H9 (cell line): ENCODE results near the gene TRIM50. TPM values are rescaled to one million over a fixed set of nuclear protein-coding genes. Genes with fewer than 3 reads are reported as not detected.

Source experiments
- DNase-seq: peaks from one replicate; pipeline ENCODE4 v3.0.0-alpha.2; 2017
- H2AFZ ChIP-seq: one replicate; pipeline ENCODE4 v1.6.1; 2013; ENCODE audit warnings: mild to moderate bottlenecking, low read length, control low read depth, moderate library complexity
- H2AK5ac ChIP-seq: 2 replicates; pipeline ENCODE4 v1.6.1; 2013; ENCODE audit warnings: low read length, control low read depth, mixed read lengths; ENCODE audit not compliant: insufficient read length
- H2BK120ac ChIP-seq: one replicate; pipeline ENCODE4 v1.6.1; 2013; ENCODE audit warnings: low read depth, mild to moderate bottlenecking, low read length, control low read depth, inconsistent platforms; ENCODE audit not compliant: poor library complexity, severe bottlenecking
- H2BK12ac ChIP-seq: 2 replicates; pipeline ENCODE4 v1.6.1; 2013; ENCODE audit warnings: low read length, control low read depth, mixed read lengths, low read depth; ENCODE audit not compliant: insufficient read length
- H2BK15ac ChIP-seq: 2 replicates; pipeline ENCODE4 v1.6.1; 2013; ENCODE audit warnings: low read depth, low read length, control low read depth
- H2BK20ac ChIP-seq: one replicate; pipeline ENCODE4 v1.6.1; 2013; ENCODE audit warnings: low read depth, mild to moderate bottlenecking, low read length, control low read depth, inconsistent platforms; ENCODE audit not compliant: poor library complexity, severe bottlenecking
- H2BK5ac ChIP-seq: 2 replicates; pipeline ENCODE4 v1.6.1; 2013; ENCODE audit warnings: low read length, control low read depth, mixed read lengths; ENCODE audit not compliant: insufficient read length
- H3K14ac ChIP-seq: 2 replicates; pipeline ENCODE4 v1.6.1; 2013; ENCODE audit warnings: low read length, control low read depth; ENCODE audit not compliant: insufficient read depth
- H3K18ac ChIP-seq: 2 replicates; pipeline ENCODE4 v1.6.1; 2013; ENCODE audit warnings: low read depth, mild to moderate bottlenecking, mixed read lengths, low read length, control low read depth; ENCODE audit not compliant: insufficient read length
- H3K23ac ChIP-seq: 2 replicates; pipeline ENCODE4 v1.6.1; 2013; ENCODE audit warnings: low read length, control low read depth, mixed read lengths, low read depth; ENCODE audit not compliant: insufficient read length
- H3K23me2 ChIP-seq: 2 replicates; pipeline ENCODE4 v1.6.1; 2013; ENCODE audit warnings: low read depth, mild to moderate bottlenecking, mixed read lengths, low read length, control low read depth; ENCODE audit not compliant: insufficient read length, poor library complexity, severe bottlenecking
- H3K27ac ChIP-seq: 2 replicates; pipeline ENCODE4 v1.5.1; 2013; ENCODE audit warnings: low read length, control low read depth, mixed read lengths, low read depth; ENCODE audit not compliant: insufficient read length
- H3K27me3 ChIP-seq: 2 replicates; pipeline ENCODE4 v1.6.1; 2013; ENCODE audit warnings: low read length, control low read depth, inconsistent platforms; ENCODE audit not compliant: insufficient read depth
- H3K4ac ChIP-seq: 2 replicates; pipeline ENCODE4 v1.6.1; 2013; ENCODE audit warnings: low read depth, mild to moderate bottlenecking, control low read depth, inconsistent platforms, low read length, moderate library complexity
- H3K4me1 ChIP-seq: 2 replicates; pipeline ENCODE4 v1.6.1; 2013; ENCODE audit warnings: low read length, control low read depth, inconsistent platforms; ENCODE audit not compliant: insufficient read depth
- H3K4me2 ChIP-seq: 2 replicates; pipeline ENCODE4 v1.6.1; 2013; ENCODE audit warnings: low read length, control low read depth, mixed read lengths; ENCODE audit not compliant: insufficient read length, insufficient read depth
- H3K56ac ChIP-seq: 2 replicates; pipeline ENCODE4 v1.6.1; 2013; ENCODE audit warnings: low read depth, mild to moderate bottlenecking, mixed read lengths, low read length, control low read depth; ENCODE audit not compliant: insufficient read length
- H3K79me1 ChIP-seq: 2 replicates; pipeline ENCODE4 v1.6.1; 2013; ENCODE audit warnings: low read depth, mild to moderate bottlenecking, moderate library complexity, low read length, control low read depth, inconsistent platforms; ENCODE audit not compliant: insufficient read depth, poor library complexity, severe bottlenecking
- H3K79me2 ChIP-seq: 2 replicates; pipeline ENCODE4 v1.6.1; 2013; ENCODE audit warnings: low read length, control low read depth, inconsistent platforms; ENCODE audit not compliant: insufficient read depth
- H3K9ac ChIP-seq: 2 replicates; pipeline ENCODE4 v1.6.1; 2013; ENCODE audit warnings: low read length, control low read depth, mixed read lengths; ENCODE audit not compliant: insufficient read length; ENCODE audit errors: extremely low read depth
- H3K9me3 ChIP-seq: one replicate; pipeline ENCODE4 v1.6.1; 2013; ENCODE audit warnings: low read depth, low read length, inconsistent platforms; ENCODE audit not compliant: control insufficient read depth
- H3T11ph ChIP-seq: one replicate; pipeline ENCODE4 v1.6.1; 2013; ENCODE audit warnings: mild to moderate bottlenecking, low read length, control low read depth, inconsistent platforms
- H4K20me1 ChIP-seq: one replicate; pipeline ENCODE4 v1.6.1; 2013; ENCODE audit not compliant: control insufficient read depth, insufficient read length, insufficient read depth
- H4K5ac ChIP-seq: 2 replicates; pipeline ENCODE4 v1.6.1; 2013; ENCODE audit warnings: low read depth, mild to moderate bottlenecking, mixed read lengths, low read length, control low read depth; ENCODE audit not compliant: insufficient read length
- H4K8ac ChIP-seq: replicated peaks from 2 replicates; pipeline ENCODE4 v1.6.1; 2013; ENCODE audit warnings: low read length, control low read depth, mixed read lengths, low read depth; ENCODE audit not compliant: insufficient read length
- H4K91ac ChIP-seq: 2 replicates; pipeline ENCODE4 v1.6.1; 2013; ENCODE audit warnings: low read depth, mild to moderate bottlenecking, moderate library complexity, mixed read lengths, low read length, control low read depth; ENCODE audit not compliant: insufficient read length
- H3K27ac Mint-ChIP-seq, 3 experiments: 2 replicates in 2 of 3; 3 replicates in 1 of 3; pipeline ENCODE4 v1.8.0; 2020 to 2021; ENCODE audit warnings: mixed read lengths in 3 of 3, mild to moderate bottlenecking in 1 of 3, moderate library complexity in 1 of 3
- H3K27me3 Mint-ChIP-seq: 2 replicates; pipeline ENCODE4 v1.8.0; 2021; ENCODE audit warnings: low read depth, mild to moderate bottlenecking, moderate library complexity, mixed read lengths
- H3K36me3 Mint-ChIP-seq, 3 experiments: 2 replicates in 2 of 3; 3 replicates in 1 of 3; pipeline ENCODE4 v1.8.0; 2020 to 2021; ENCODE audit warnings: low read depth in 3 of 3, mixed read lengths in 3 of 3; ENCODE audit not compliant: insufficient read depth in 1 of 3
- H3K4me1 Mint-ChIP-seq, 2 experiments: 2 replicates each; pipeline ENCODE4 v1.8.0; 2020; ENCODE audit warnings: mixed read lengths in 2 of 2
- H3K4me3 Mint-ChIP-seq, 2 experiments: 2 replicates in 1 of 2; 3 replicates in 1 of 2; pipeline ENCODE4 v1.8.0; 2020 to 2021; ENCODE audit warnings: mild to moderate bottlenecking in 2 of 2, mixed read lengths in 2 of 2, moderate library complexity in 1 of 2
- H3K9me3 Mint-ChIP-seq, 2 experiments: 2 replicates in 1 of 2; 3 replicates in 1 of 2; pipeline ENCODE4 v1.8.0; 2020; ENCODE audit warnings: mild to moderate bottlenecking in 2 of 2, mixed read lengths in 2 of 2, moderate library complexity in 1 of 2
- CTCF ChIP-seq: fragments of 200-600 bp; sonication (generic); conservative IDR thresholded peaks from 3 replicates; pipeline ENCODE4 v1.8.0; 2021; ENCODE audit warnings: antibody characterized with exemption, mild to moderate bottlenecking
- WGBS: extraction: QIAGEN DNeasy Blood & Tissue Kit; methylation state at CpG from one replicate; pipeline ENCODE4 v1.1.7; 2013; ENCODE audit warnings: missing lambda C conversion rate, low lambda C conversion rate, mixed read lengths; ENCODE audit not compliant: insufficient read length; ENCODE audit errors: extremely low coverage; 5-methylcytosine and 5-hydroxymethylcytosine counted together
- total RNA-seq: library from RNA; stranded (reverse); gene quantifications from 2 replicates; pipeline ENCODE4 v1.2.1, GENCODE V29; 2021

Gene TRIM50
- total RNA-seq, 1 experiment from 2014 or later = not detected

GRCh38 chr7:73354196-73354595 lies 26.3 kb upstream of the TRIM50 start:
- H3K23ac ChIP-seq = no peak overlapping the region
- H3K36me3 Mint-ChIP-seq = peaks cover 0 to 7% (median 2%) of the 10 kb centered on the region in 3 experiments; a peak in 5 of 7 replicates
- no peaks in the 10 kb centered on the region for H3K79me2 ChIP-seq
- H3K9ac ChIP-seq = no peak overlapping the region
- no peak for TF ChIP-seq CTCF
- no CpG with 5 or more reads among the region's 9 CpGs for WGBS
- H3T11ph ChIP-seq = no peak overlapping the region
- H2AK5ac ChIP-seq = no peak overlapping the region
- no peak overlapping the region for H3K18ac ChIP-seq
- H2BK20ac ChIP-seq = no peak overlapping the region
- H2BK5ac ChIP-seq = no peak overlapping the region
- DNase-seq = no peak
- H3K4me2 ChIP-seq = no peak overlapping the region
- no peak overlapping the region for H2BK120ac ChIP-seq
- no peak overlapping the region for H3K4ac ChIP-seq
- H3K27ac Mint-ChIP-seq = no peak overlapping the region
- no peaks in the 10 kb centered on the region for H3K79me1 ChIP-seq
- H3K4me3 Mint-ChIP-seq = no peak overlapping the region
- no peak overlapping the region for H2AFZ ChIP-seq
- no peaks in the 10 kb centered on the region for H3K9me3 ChIP-seq
- no peaks in the 10 kb centered on the region for H4K20me1 ChIP-seq
- H3K9me3 Mint-ChIP-seq = peaks cover 8 to 11% of the 10 kb centered on the region in 2 experiments; a peak in 4 of 5 replicates
- no peak overlapping the region for H3K27ac ChIP-seq
- no peaks in the 10 kb centered on the region for H3K23me2 ChIP-seq
- H3K14ac ChIP-seq = no peak overlapping the region
- H4K5ac ChIP-seq = no peak overlapping the region
- H2BK15ac ChIP-seq = no peak overlapping the region
- no peaks in the 10 kb centered on the region for H3K27me3 ChIP-seq
- peaks cover 6% of the 10 kb centered on the region; the same call in 1 of the 2 replicates for H3K4me1 ChIP-seq
- H3K56ac ChIP-seq = no peak overlapping the region
- H4K8ac ChIP-seq = no peak overlapping the region
- no peak overlapping the region for H2BK12ac ChIP-seq
- H4K91ac ChIP-seq = no peak overlapping the region
- peaks cover 23 to 27% of the 10 kb centered on the region in 2 experiments for H3K4me1 Mint-ChIP-seq
- H3K27me3 Mint-ChIP-seq = peaks cover 2% of the 10 kb centered on the region; the same call in 1 of the 2 replicates
